Stimulated activated CD8-positive, alpha-beta memory T cell treated with anti-CD3 and anti-CD28 coated beads, Interleukin-4, amount 100 ng/mL, for 1 hour (primary cell): Measurements from ENCODE around the gene PPP2CA.

ENCODE experiments used
- DNase-seq, 2 donors: peaks; one replicate each; pipeline ENCODE4 v3.0.0-alpha.2; 2020; ENCODE audit warnings: low read depth in 2 of 2, low spot score in 1 of 2

The PPP2CA gene

GRCh38 chr5:134149571-134150303 is 76.1 kb downstream of the PPP2CA start:
- DNase-seq, result no peak

- DNase-seq, result no peak
These were observed 76.8 kb downstream of the PPP2CA start for GRCh38 chr5:134148986-134149539.

- DNase-seq, result no peak
These were observed 77.6 kb downstream of the PPP2CA start for GRCh38 chr5:134148316-134148715.

GRCh38 chr5:134146651-134147518 is 79.0 kb downstream of the PPP2CA start:
- DNase-seq, result no peak

GRCh38 chr5:134145779-134146581 is 79.9 kb downstream of the PPP2CA start:
- DNase-seq, result peak; percentile 75 to 82

- DNase-seq, result no peak
These were observed 80.7 kb downstream of the PPP2CA start for GRCh38 chr5:134145041-134145757.
